ENCODE data around the gene SLC9A9.

SLC9A9 gene

DNA sequence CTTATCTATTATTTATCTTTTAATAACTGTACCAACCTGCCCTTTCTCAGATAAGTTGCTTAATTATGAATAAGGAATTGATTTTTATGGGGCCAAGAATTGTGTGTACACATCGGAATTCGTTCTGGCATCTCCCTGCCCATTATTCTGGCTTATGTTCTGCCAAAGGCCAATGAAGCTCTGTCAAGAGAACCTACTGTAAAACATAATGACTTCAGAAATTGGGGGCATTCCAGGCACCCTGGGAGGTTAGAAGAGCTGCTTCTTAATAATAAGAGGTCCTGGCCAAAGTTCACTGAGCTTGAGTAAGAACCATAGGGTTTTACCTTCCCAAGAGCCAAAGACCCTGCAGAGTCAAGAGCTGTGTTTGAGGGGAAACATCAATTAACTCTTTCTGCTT is 261.7 kb downstream of the SLC9A9 start:
- DNase-seq: no peak

- no peak for DNase-seq
Observed at GRCh38 chr3:143585720-143586456, 262.4 kb downstream of the SLC9A9 start.

DNA sequence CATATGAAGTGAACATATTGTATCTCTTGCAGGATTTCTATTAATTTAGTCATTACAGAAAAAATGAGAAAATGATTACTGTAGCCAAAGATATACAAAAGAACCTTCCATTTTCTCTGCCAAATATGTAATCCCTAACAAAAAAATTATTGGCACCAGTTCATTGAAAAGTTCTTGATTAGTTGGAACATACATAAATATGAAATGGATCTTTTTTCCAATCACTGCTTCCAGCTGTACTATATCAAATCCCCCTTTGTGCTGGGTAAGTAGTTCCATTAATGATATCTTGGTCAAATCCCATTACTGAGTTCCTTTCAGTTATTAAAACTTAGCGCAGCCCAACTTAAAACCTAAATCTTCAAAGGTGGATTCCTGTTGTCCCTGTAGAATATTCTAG is 263.8 kb downstream of the SLC9A9 start:
- DNase-seq: no peak

- no peak for DNase-seq
Observed at GRCh38 chr3:143581972-143582722, 266.1 kb downstream of the SLC9A9 start.

DNA sequence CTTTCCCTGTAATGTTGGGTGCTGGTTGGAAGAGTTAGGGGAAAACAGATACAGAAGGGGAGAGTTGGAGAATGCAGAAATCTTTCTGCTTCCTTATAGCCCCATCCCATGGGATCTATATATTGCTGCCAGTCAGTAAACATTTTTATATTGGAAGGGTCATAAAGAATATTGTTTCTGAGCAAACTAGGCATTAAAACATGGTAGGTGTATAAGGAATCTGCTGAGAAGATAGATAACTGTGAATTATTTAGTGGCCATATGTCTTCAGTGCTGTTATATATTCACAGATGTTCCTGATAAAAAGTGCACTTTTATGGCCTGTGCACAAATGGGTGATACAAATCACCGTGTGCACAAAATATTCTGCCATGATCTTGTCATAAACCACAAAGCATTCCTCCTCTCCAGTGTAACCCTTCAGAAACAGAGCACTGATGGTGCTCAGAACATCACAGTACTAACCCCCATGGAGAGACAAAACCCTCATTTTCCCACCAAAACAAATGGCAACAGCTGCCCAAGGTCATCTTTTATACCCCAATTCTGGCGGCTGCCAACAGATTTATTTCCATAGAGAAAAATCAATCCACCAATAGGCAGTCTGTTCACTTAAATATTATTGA is 269.3 kb downstream of the SLC9A9 start:
- no peak for DNase-seq

- no peak for DNase-seq
Observed at GRCh38 chr3:143576568-143577270, 271.5 kb downstream of the SLC9A9 start.

GRCh38 chr3:143574933-143575332 is 273.3 kb downstream of the SLC9A9 start:
- DNase-seq: no peak

DNA sequence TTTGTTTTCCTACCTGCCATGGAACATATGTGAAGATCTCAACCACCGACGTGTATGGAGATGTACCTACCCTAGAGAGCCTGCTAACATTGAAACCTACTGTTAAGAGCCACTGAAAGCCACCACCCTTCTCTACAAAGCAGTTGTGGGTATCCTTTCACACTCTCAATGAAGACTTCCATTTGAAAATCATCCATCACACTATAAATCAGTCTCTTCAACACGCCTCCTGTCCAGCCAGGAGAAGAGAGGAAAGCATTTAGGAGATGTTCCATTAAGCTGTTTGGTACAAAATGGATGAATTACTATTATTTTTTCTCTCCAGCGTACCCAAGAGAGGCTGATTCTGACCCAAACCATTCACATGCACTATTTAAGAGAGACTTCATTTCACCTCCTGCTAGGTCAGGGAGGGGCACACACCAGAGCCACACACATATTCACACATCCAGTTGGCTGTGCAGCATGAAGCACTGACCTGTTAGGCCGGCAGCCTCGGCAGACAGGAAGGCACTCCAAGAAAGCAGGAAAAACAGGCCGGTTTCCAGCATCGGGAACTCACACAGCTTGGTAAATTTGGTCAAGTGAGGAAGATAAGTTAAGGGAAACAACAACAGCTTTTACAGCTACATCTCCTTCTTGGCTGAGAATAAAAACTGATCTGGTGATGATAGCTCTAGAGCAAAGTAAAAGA is 274.5 kb downstream of the SLC9A9 start:
- no peak for DNase-seq

GRCh38 chr3:143571548-143571947 is 276.7 kb downstream of the SLC9A9 start:
- DNase-seq: no peak

DNA sequence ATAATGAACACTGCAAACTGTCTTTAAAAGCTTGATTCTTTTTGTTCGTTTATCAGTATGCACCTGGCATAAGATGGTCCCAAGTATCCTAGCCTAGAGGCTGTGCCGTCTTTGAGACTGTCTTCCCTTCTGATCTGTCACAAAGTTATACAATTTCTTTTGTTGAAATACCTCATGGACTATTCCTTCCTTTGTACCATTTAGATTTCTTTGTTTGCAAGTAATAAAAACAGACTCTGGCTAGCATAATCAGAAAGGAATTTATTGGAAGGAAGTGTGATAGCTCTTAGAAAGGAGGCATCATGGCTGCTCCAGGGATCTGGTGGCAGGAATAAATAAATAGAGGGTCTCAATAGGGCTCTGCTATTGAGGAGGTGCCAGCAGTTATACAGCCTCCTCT is 280.4 kb downstream of the SLC9A9 start:
- no peak for DNase-seq

DNA sequence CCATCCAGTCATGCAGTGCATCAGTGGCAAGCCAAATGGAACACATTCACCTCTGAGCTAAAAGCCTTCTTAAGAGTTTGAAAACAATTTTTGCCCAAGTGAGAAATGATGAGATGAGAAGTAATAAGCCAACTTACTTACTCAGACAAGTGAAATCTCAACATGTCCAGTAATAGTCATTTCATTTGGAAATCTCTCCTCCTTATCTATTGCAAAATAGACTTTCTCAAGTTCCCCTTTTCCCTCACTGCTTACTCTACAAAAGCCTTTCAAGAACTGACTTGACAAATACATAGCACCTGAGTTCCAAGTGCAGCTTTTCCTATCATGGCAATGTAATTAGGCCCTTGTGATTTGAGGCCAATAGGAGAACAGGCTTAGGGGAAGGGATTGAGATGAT is 282.3 kb downstream of the SLC9A9 start:
- DNase-seq: no peak

DNA sequence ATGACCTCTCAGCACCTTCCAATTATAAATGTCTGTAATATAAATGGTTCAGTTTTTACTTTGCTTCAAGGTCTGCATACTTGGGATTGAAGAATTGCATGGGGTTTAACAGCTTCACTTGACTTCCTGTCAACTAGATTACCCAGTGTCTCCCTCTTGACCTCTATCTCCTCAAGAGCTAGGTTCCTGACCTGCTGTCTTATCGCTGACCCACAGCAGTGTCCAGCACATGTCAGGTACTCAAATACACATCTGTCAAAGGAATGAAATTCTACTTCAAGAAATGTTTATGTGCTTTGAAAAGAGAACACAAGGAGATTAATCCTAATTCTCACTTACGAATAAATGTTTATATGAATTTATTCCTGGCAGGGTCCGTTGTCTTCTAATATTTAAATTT is 284.5 kb downstream of the SLC9A9 start:
- no peak for DNase-seq

GRCh38 chr3:143562789-143563188 is 285.5 kb downstream of the SLC9A9 start:
- DNase-seq: no peak

- DNase-seq: no peak
Observed at GRCh38 chr3:143559296-143559695, 289.0 kb downstream of the SLC9A9 start.

- no peak for DNase-seq
Observed at GRCh38 chr3:143552851-143553250, 295.4 kb downstream of the SLC9A9 start.

DNA sequence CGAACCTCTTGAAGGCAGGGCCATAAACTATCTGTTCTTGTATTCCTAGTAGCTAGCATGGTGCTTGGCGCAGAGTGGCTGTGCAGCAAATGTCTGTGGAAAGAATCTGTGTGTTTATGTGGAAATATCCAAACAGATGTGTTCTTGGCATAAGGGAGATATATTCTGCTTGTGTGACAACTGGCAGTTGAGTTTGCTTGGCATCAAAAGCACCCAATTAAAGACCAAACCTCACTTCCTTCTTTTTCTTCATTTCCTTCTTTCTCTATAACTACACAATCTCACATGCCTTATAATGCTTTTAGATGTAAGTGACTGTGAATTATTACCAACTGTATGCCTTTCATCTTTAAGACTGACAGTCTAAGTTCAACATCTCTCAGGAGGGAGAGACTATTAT is 296.5 kb downstream of the SLC9A9 start:
- DNase-seq: no peak

- no peak for DNase-seq
Observed at GRCh38 chr3:143548861-143549497, 299.3 kb downstream of the SLC9A9 start.

- DNase-seq: no peak
Observed at GRCh38 chr3:143548393-143548792, 299.9 kb downstream of the SLC9A9 start.

DNA sequence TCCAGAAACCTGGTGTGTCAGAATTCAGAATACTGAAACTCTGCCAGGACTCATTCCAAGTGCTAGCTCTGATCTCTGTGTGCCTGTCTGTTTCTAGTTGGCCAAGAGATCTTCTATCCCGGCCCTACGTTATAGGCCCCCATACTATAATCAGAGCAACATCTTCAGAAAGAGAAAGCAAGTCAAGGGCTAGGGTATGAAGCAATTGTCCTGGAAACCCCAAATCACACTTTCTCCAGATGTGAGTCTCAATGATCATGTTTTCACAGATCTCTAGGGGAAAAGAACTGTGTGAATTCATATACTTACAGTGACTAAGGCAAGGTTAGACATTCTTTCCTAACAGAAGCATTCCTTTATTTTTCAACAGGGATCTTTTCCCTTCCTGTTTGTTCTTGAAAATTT is 309.7 kb downstream of the SLC9A9 start:
- peak; percentile 8 for DNase-seq

GRCh38 chr3:143538061-143538460 is 310.2 kb downstream of the SLC9A9 start:
- DNase-seq: no peak

DNA sequence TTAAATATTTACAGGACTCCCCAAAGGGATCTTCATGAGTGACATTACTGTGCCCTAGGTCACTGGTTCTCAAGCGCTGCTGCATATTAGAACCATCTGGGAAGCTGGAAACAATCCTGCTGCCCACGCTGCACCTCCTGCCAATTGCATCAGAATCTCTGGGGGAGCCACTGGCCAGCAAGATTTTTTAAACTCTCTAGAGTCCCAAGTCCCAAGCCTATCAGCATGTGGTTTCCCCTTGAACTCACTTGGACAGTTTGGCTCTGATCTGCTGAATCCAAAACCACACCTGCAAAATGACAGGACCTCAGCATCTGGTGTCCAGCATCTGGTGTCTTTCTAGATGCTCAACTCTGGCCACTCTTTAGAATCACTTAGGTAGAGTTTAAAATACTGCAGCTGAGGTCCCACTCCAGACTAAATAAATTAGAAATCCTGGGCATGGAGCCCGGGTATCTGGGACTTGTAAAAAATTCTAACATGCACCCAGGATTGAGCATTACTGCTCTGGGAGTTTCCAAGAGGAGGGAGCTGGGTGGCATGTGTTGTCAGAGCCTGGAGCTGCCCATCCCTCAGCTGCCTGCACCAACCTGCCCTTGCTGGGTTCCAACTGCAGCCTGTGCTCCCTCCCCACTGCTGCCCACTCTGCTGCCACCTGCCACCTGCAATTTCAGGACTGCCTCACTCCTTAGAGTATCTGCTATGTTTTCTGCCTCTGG is 311.3 kb downstream of the SLC9A9 start:
- peak; percentile 38 for DNase-seq
